A549 (cell line): Measurements from ENCODE around the gene XPR1. TPM values are rescaled to one million over a fixed set of nuclear protein-coding genes. Genes with fewer than 3 reads are reported as not detected.

Experiments
- ATAC-seq, 2 experiments: fragments of 200-7000 bp in 1 of 2; fragments of >200 bp in 1 of 2; cut with Nextera tagmentation in 1 of 2; cut with Tn5 transposase in 1 of 2; 3 replicates each; pipeline versions ENCODE4 v1.8.0 to v1.9.1; 2018 to 2020; ENCODE audit warnings: mild to moderate bottlenecking in 1 of 2, moderate library complexity in 1 of 2
- CTCF ChIA-PET: fragments of 300-600 bp; sonication (Branson Sonifier 250); formaldehyde crosslinking; extraction: SDS; loops from one replicate; lab custom pipeline; 2021; ENCODE audit warnings: antibody characterized with exemption, inconsistent platforms; lab: Yijun Ruan, JAX
- POLR2A ChIA-PET: fragments of 350-600 bp; formaldehyde crosslinking; extraction: SDS; loops from one replicate; lab custom pipeline; 2021; ENCODE audit warnings: antibody characterized with exemption, inconsistent platforms; lab: Yijun Ruan, JAX
- DNase-seq, 2 experiments: peaks; one replicate each; pipeline versions ENCODE4 v3.0.0 to v3.0.0-alpha.2; 2011 to 2016; ENCODE audit warnings: low read depth in 1 of 2, low spot score in 1 of 2
- FAIRE-seq: peaks from 2 replicates; lab custom pipeline; 2011; peaks lifted over from hg19 to GRCh38; lab: Jason Lieb, UNC
- H3K27ac ChIP-seq, 2 experiments: fragments of >200 bp; sonication (Bioruptor Twin); formaldehyde crosslinking; 3 replicates each; pipeline ENCODE4 v1.5.1; 2016 to 2017
- H3K4me1 ChIP-seq: fragments of >200 bp; sonication (Bioruptor Twin); formaldehyde crosslinking; 3 replicates; pipeline ENCODE4 v1.6.1; 2016
- H3K4me2 ChIP-seq: fragments of >200 bp; sonication (Bioruptor Twin); formaldehyde crosslinking; 3 replicates; pipeline ENCODE4 v1.6.1; 2016
- H3K4me3 ChIP-seq: fragments of >200 bp; sonication (Bioruptor Twin); formaldehyde crosslinking; 3 replicates; pipeline ENCODE4 v1.5.1; 2016
- H3K9me3 ChIP-seq: fragments of >200 bp; sonication (Bioruptor Twin); formaldehyde crosslinking; 3 replicates; pipeline ENCODE4 v1.6.1; 2016
- ATOH8 ChIP-seq: fragments of 250-450 bp; sonication (Bioruptor Pico); IDR thresholded peaks from 2 replicates; pipeline ENCODE4 v1.5.0; 2020; ENCODE audit warnings: low read depth, mild to moderate bottlenecking, moderate library complexity
- CBX2 ChIP-seq: fragments of 200-600 bp; sonication (generic); IDR thresholded peaks from 2 replicates; pipeline ENCODE4 v1.6.1; 2016; ENCODE audit warnings: low read depth, mild to moderate bottlenecking, borderline replicate concordance
- CEBPB ChIP-seq, 2 experiments: fragments of >200 bp in 1 of 2; sonication (Bioruptor Twin) in 1 of 2; formaldehyde crosslinking in 1 of 2; IDR thresholded peaks; 2 replicates each; pipeline ENCODE4 v1.6.1; 2012 to 2016
- CHD2 ChIP-seq: fragments of 150-350 bp; IDR thresholded peaks from 2 replicates; pipeline ENCODE4 v1.6.1; 2014; ENCODE audit warnings: low read length; ENCODE audit not compliant: partially characterized antibody
- CHD4 ChIP-seq: fragments of 200-600 bp; sonication (generic); IDR thresholded peaks from 2 replicates; pipeline ENCODE4 v1.6.1; 2016; ENCODE audit warnings: antibody characterized with exemption, mild to moderate bottlenecking, borderline replicate concordance
- EHF ChIP-seq: fragments of 250-450 bp; sonication (Bioruptor Pico); IDR thresholded peaks from 2 replicates; pipeline ENCODE4 v1.5.0; 2020; ENCODE audit warnings: mild to moderate bottlenecking
- EHMT2 ChIP-seq: fragments of 200-600 bp; sonication (generic); IDR thresholded peaks from 2 replicates; pipeline ENCODE4 v1.6.1; 2016; ENCODE audit warnings: antibody characterized with exemption, low read depth, mild to moderate bottlenecking, moderate library complexity
- EP300 ChIP-seq, 2 experiments: fragments of >200 bp; sonication (Bioruptor Twin); formaldehyde crosslinking; IDR thresholded peaks; 2 replicates in 1 of 2; 3 replicates in 1 of 2; pipeline ENCODE4 v1.6.1; 2016 to 2017
- ESRRA ChIP-seq: fragments of 150-350 bp; IDR thresholded peaks from 2 replicates; pipeline ENCODE4 v1.6.1; 2014; ENCODE audit warnings: mild to moderate bottlenecking, low read length, borderline replicate concordance
- FOSB ChIP-seq: fragments of 250-450 bp; sonication (Bioruptor Pico); IDR thresholded peaks from 2 replicates; pipeline ENCODE4 v1.5.0; 2020; ENCODE audit warnings: mild to moderate bottlenecking, moderate library complexity
- HOXA7 ChIP-seq: fragments of 250-450 bp; sonication (Bioruptor Pico); IDR thresholded peaks from 2 replicates; pipeline ENCODE4 v1.5.0; 2020; ENCODE audit warnings: mild to moderate bottlenecking, moderate library complexity
- HOXB13 ChIP-seq: fragments of 250-450 bp; sonication (Bioruptor Pico); IDR thresholded peaks from 2 replicates; pipeline ENCODE4 v1.5.0; 2020; ENCODE audit warnings: low read depth, mild to moderate bottlenecking, moderate library complexity
- MAZ ChIP-seq: fragments of 150-350 bp; IDR thresholded peaks from 2 replicates; pipeline ENCODE4 v1.6.1; 2014; ENCODE audit warnings: antibody characterized with exemption, low read depth, low read length, borderline replicate concordance
- NPAS2 ChIP-seq: fragments of 250-450 bp; sonication (Bioruptor Pico); IDR thresholded peaks from 2 replicates; pipeline ENCODE4 v1.8.0; 2022; ENCODE audit warnings: mild to moderate bottlenecking, moderate library complexity, borderline replicate concordance
- POLR2A ChIP-seq: IDR thresholded peaks from 2 replicates; pipeline ENCODE4 v1.6.1; 2012; ENCODE audit warnings: mild to moderate bottlenecking, low read length
- POLR2AphosphoS2 ChIP-seq: conservative IDR thresholded peaks from 2 replicates; pipeline ENCODE4 v1.6.1; 2012; ENCODE audit warnings: low read length, improper control_type of control experiment, inconsistent platforms
- RAD21 ChIP-seq, 2 experiments: fragments of >200 bp in 1 of 2; sonication (Bioruptor Twin) in 1 of 2; formaldehyde crosslinking in 1 of 2; IDR thresholded peaks in 1 of 2; conservative IDR thresholded peaks in 1 of 2; 2 replicates in 1 of 2; 3 replicates in 1 of 2; pipeline ENCODE4 v1.6.1; 2012 to 2018; ENCODE audit warnings: inconsistent platforms in 1 of 2
- RARB ChIP-seq: fragments of 250-450 bp; sonication (Bioruptor Pico); IDR thresholded peaks from 2 replicates; pipeline ENCODE4 v1.8.0; 2021; ENCODE audit warnings: mild to moderate bottlenecking, moderate library complexity
- REST ChIP-seq: fragments of 200-600 bp; sonication (generic); IDR thresholded peaks from 2 replicates; pipeline ENCODE4 v1.6.1; 2016; ENCODE audit warnings: antibody characterized with exemption, mild to moderate bottlenecking, moderate library complexity
- SREBF2 ChIP-seq: fragments of 450-650 bp; IDR thresholded peaks from 2 replicates; pipeline ENCODE4 v1.6.1; 2014; ENCODE audit warnings: mild to moderate bottlenecking, moderate library complexity
- USF2 ChIP-seq: fragments of 450-650 bp; IDR thresholded peaks from 2 replicates; pipeline ENCODE4 v1.6.1; 2014; ENCODE audit warnings: antibody characterized with exemption
- ZC3H11A ChIP-seq: fragments of 450-650 bp; IDR thresholded peaks from 2 replicates; pipeline ENCODE4 v1.6.1; 2014; ENCODE audit warnings: antibody characterized with exemption, mild to moderate bottlenecking
- ZFP36 ChIP-seq: fragments of 450-650 bp; IDR thresholded peaks from 2 replicates; pipeline ENCODE4 v1.6.1; 2014; ENCODE audit warnings: borderline replicate concordance; ENCODE audit not compliant: partially characterized antibody
- WGBS: methylation state at CpG from one replicate; pipeline ENCODE4 v1.1.6; 2017; ENCODE audit errors: missing lambda C conversion rate; 5-methylcytosine and 5-hydroxymethylcytosine counted together
- polyA plus RNA-seq, 4 experiments: library from polyadenylated mRNA; depleted of rRNA in 3 of 4; stranded (reverse); fragments of >200 nt; fragmentation: RNase III in 1 of 4; extraction: RNeasy Plus Mini Kit Qiagen cat#74134 plus additional on column Dnase treatment in 1 of 4; gene quantifications; 2 replicates in 3 of 4; 3 replicates in 1 of 4; pipeline ENCODE4 v1.2.3, GENCODE V29; 2011 to 2017

Gene XPR1
- polyA plus RNA-seq, 2 of the 4 experiments (the other 2 are of a cell fraction) = 37.5 to 86.1 TPM

GRCh38 chr1:180916771-180917170 lies 284.9 kb downstream of the XPR1 start (continued):
- TF ChIP-seq REST (no peak), EHF (CRISPR knock-in tag) (no peak), RARB (CRISPR knock-in tag) (no peak), MAZ (no peak), FOSB (CRISPR knock-in tag) (no peak)

GRCh38 chr1:180917306-180918065 lies 285.7 kb downstream of the XPR1 start:
- FAIRE-seq = no peak
- peak; percentile 37 to 57; a peak in 3 of 6 replicates for ATAC-seq
- WGBS = 78% methylated on average over 12 of the region's 12 CpGs
- Histone ChIP-seq H3K4me2 (no peak overlapping the region), H3K9me3 (no peaks in the 10 kb centered on the region)
- ChIA-PET CTCF (interaction anchor here (0.6 to 1.4 kb wide), 3 partner anchors 11 to 386 kb away, joined by 3 to 4 read pairs (median 3); no protein-coding TSS in a partner anchor), POLR2A (no interaction called here)
- DNase-seq = peak; percentile 19 to 25
- TF ChIP-seq HOXB13 (CRISPR knock-in tag) = no peak
- no peak for TF ChIP-seq USF2
- no peak for TF ChIP-seq POLR2AphosphoS2
- TF ChIP-seq, all 56 proteins: peak for 0
- Histone ChIP-seq H3K4me1 (no peaks in the 10 kb centered on the region), H3K4me3 (no peak overlapping the region), H3K27ac (no peak overlapping the region)

- WGBS = 79% methylated on average over 10 of the region's 10 CpGs
- Histone ChIP-seq H3K4me2 (no peak overlapping the region), H3K9me3 (no peaks in the 10 kb centered on the region), H3K4me3 (no peak overlapping the region), H3K4me1 (no peaks in the 10 kb centered on the region), H3K27ac (no peak overlapping the region)
- TF ChIP-seq CHD2 = no peak
- TF ChIP-seq SREBF2 = no peak
- TF ChIP-seq HOXA7 (CRISPR knock-in tag) = no peak
- TF ChIP-seq CEBPB (IDR thresholded peaks at IDR 0.05) = no peak
- TF ChIP-seq EHF (CRISPR knock-in tag) = no peak
- no peak for TF ChIP-seq RAD21 (conservative IDR thresholded peaks at IDR 0.05 in 1 of 2, IDR thresholded peaks at IDR 0.05 in 1 of 2)
- no peak for TF ChIP-seq NPAS2 (CRISPR knock-in tag)
- no peak for TF ChIP-seq ZFP36
- TF ChIP-seq ATOH8 (CRISPR knock-in tag) = no peak
- no peak for TF ChIP-seq ZC3H11A
- no peak for TF ChIP-seq RARB (CRISPR knock-in tag)
- no peak for TF ChIP-seq EP300 (IDR thresholded peaks at IDR 0.05)
- no peak for TF ChIP-seq REST
- no peak for TF ChIP-seq CBX2
- no peak for TF ChIP-seq CHD4
- TF ChIP-seq ESRRA = no peak
- no peak for TF ChIP-seq EHMT2
- no peak for TF ChIP-seq POLR2A
- CTCF ChIA-PET = interaction anchor here (1.4 kb wide), 1 partner anchor 34 kb away, joined by 4 read pairs; no protein-coding TSS in a partner anchor
- POLR2A ChIA-PET = no interaction called here
- no peak for ATAC-seq
- DNase-seq = no peak
- FAIRE-seq = no peak
Observed at GRCh38 chr1:180918519-180918918, 286.7 kb downstream of the XPR1 start.
